OCI-LY7 (cell line): ENCODE data around the gene FSTL1. TPM values are rescaled to one million over a fixed set of nuclear protein-coding genes. Genes with fewer than 3 reads are reported as not detected.

Experiments
- BruUV-seq: library from RNA; stranded (reverse); fragments of 400-500 nt; replicated peaks from 2 replicates; lab custom pipeline; 2021; lab: Mats Ljungman, UMichigan
- CTCF ChIA-PET: fragments of 300-600 bp; sonication (Branson Sonifier 250); formaldehyde crosslinking; loops from one replicate; lab custom pipeline; 2022; ENCODE audit warnings: antibody characterized with exemption; ENCODE audit not compliant: unreplicated experiment; lab: Charles Lee
- POLR2A ChIA-PET: fragments of 300-600 bp; sonication (Branson Sonifier 250); formaldehyde crosslinking; loops from one replicate; lab custom pipeline; 2022; ENCODE audit warnings: antibody characterized with exemption; lab: Charles Lee
- DNase-seq: peaks from one replicate; pipeline ENCODE4 v3.0.0-alpha.2; 2015; ENCODE audit warnings: low spot score
- H2AFZ ChIP-seq: fragments of 200-600 bp; sonication (generic), shearing (Covaris generic); 2 replicates; pipeline ENCODE4 v1.6.1; 2014; ENCODE audit warnings: mild to moderate bottlenecking, antibody characterized with exemption, low read length, moderate library complexity
- H3K27ac ChIP-seq: fragments of 200-600 bp; sonication (generic); 2 replicates; pipeline ENCODE4 v1.5.1; 2014; ENCODE audit warnings: mixed run types, low read depth, mild to moderate bottlenecking, moderate library complexity, low read length, inconsistent platforms; ENCODE audit not compliant: poor library complexity, severe bottlenecking
- H3K36me3 ChIP-seq: fragments of 200-600 bp; sonication (generic); 2 replicates; pipeline ENCODE4 v1.6.1; 2014; ENCODE audit warnings: mild to moderate bottlenecking, antibody characterized with exemption, low read length, moderate library complexity, mixed read lengths; ENCODE audit not compliant: insufficient read depth
- H3K4me1 ChIP-seq: fragments of 200-600 bp; sonication (generic); 2 replicates; pipeline ENCODE4 v1.5.1; 2014; ENCODE audit warnings: mild to moderate bottlenecking, low read length; ENCODE audit not compliant: insufficient read depth, poor library complexity, severe bottlenecking
- H3K4me2 ChIP-seq: fragments of 200-600 bp; sonication (generic); 2 replicates; pipeline ENCODE4 v1.6.1; 2014; ENCODE audit warnings: mild to moderate bottlenecking, low read length
- H3K4me3 ChIP-seq: fragments of 200-600 bp; sonication (generic); 2 replicates; pipeline ENCODE4 v1.5.1; 2014; ENCODE audit warnings: mild to moderate bottlenecking, low read depth, low read length; ENCODE audit not compliant: poor library complexity, severe bottlenecking
- H3K79me2 ChIP-seq: fragments of 200-600 bp; sonication (generic); 2 replicates; pipeline ENCODE4 v1.6.1; 2016; ENCODE audit warnings: low read depth, mild to moderate bottlenecking, low read length, moderate library complexity, mixed read lengths; ENCODE audit not compliant: insufficient read depth
- H3K9me2 ChIP-seq: fragments of 200-600 bp; sonication (generic); 2 replicates; pipeline ENCODE4 v1.6.1; 2016; ENCODE audit warnings: mild to moderate bottlenecking, low read length, mixed read lengths; ENCODE audit not compliant: insufficient read depth
- H3K9me3 ChIP-seq: fragments of 200-600 bp; sonication (generic); 2 replicates; pipeline ENCODE4 v1.6.1; 2014; ENCODE audit warnings: mild to moderate bottlenecking, mixed run types, low read length, mixed read lengths
- H4K20me1 ChIP-seq: fragments of 200-600 bp; sonication (generic); 2 replicates; pipeline ENCODE4 v1.6.1; 2014; ENCODE audit warnings: mild to moderate bottlenecking, antibody characterized with exemption, low read length, moderate library complexity, mixed read lengths; ENCODE audit not compliant: insufficient read depth
- CTCF ChIP-seq: fragments of 200-600 bp; sonication (generic); conservative IDR thresholded peaks from 2 replicates; pipeline ENCODE4 v1.5.1; 2014; ENCODE audit warnings: mild to moderate bottlenecking, antibody characterized with exemption, low read length, moderate library complexity, mixed read lengths
- EZH2phosphoT487 ChIP-seq: fragments of 200-600 bp; sonication (generic); IDR thresholded peaks from 2 replicates; pipeline ENCODE4 v1.6.1; 2018; ENCODE audit warnings: low read depth, borderline replicate concordance, mild to moderate bottlenecking, mixed run types, antibody characterized with exemption, low read length, moderate library complexity, mixed read lengths
- intact Hi-C: fragments of 100-400 bp; cut with micrococcal nuclease; formaldehyde crosslinking; loops from one replicate; pipeline ENCODE4 v1.10.0; 2022; ENCODE audit not compliant: unreplicated experiment
- total RNA-seq, 2 experiments: library from RNA; depleted of rRNA in 1 of 2; stranded (reverse); fragments of >200 nt in 1 of 2; shearing (Covaris generic) in 1 of 2; gene quantifications; 2 replicates each; pipeline ENCODE4 v1.2.3, GENCODE V29; 2014 to 2022

Gene FSTL1
- total RNA-seq, 2 experiments from 2014 or later: 0.09 to 0.74 TPM

GRCh38 chr3:120442975-120443517, 7.7 kb downstream of the FSTL1 start:
- Histone ChIP-seq H3K9me3 (no peaks in the 10 kb centered on the region), H3K4me3 (no peak overlapping the region), H3K27ac (no peak overlapping the region), H3K4me1 (no peaks in the 10 kb centered on the region), H3K9me2 (no peaks in the 10 kb centered on the region), H4K20me1 (no peaks in the 10 kb centered on the region), H3K79me2 (no peaks in the 10 kb centered on the region), H2AFZ (no peak overlapping the region), H3K36me3 (no peaks in the 10 kb centered on the region), H3K4me2 (no peak overlapping the region)
- BruUV-seq: no TSS peak
- no peak for DNase-seq
- POLR2A ChIA-PET: interaction anchor here (0.8 to 1.1 kb wide), 2 partner anchors 11 to 251 kb away, joined by 3 read pairs; no protein-coding TSS in a partner anchor
- CTCF ChIA-PET: no interaction called here
- intact Hi-C loops: no loop called here
- no peak for TF ChIP-seq EZH2phosphoT487
- no peak for TF ChIP-seq CTCF

- no peaks in the 10 kb centered on the region for H3K79me2 ChIP-seq
- H4K20me1 ChIP-seq: no peaks in the 10 kb centered on the region
- no peak for TF ChIP-seq EZH2phosphoT487
- H3K9me2 ChIP-seq: no peaks in the 10 kb centered on the region
- no peaks in the 10 kb centered on the region for H3K36me3 ChIP-seq
- no peak overlapping the region for H3K4me3 ChIP-seq
- intact Hi-C loops: no loop called here
- no peak for DNase-seq
- no peaks in the 10 kb centered on the region for H3K9me3 ChIP-seq
- ChIA-PET CTCF (no interaction called here), POLR2A (no interaction called here)
- H3K4me2 ChIP-seq: no peak overlapping the region
- BruUV-seq: no TSS peak
- no peak overlapping the region for H2AFZ ChIP-seq
- no peaks in the 10 kb centered on the region for H3K4me1 ChIP-seq
- no peak overlapping the region for H3K27ac ChIP-seq
Observed at GRCh38 chr3:120441776-120442175, 9.0 kb downstream of the FSTL1 start.

- no peak for DNase-seq
- intact Hi-C loops: no loop called here
- CTCF ChIA-PET: interaction anchor here (0.5 kb wide), 1 partner anchor 173 kb away, joined by 3 read pairs; no protein-coding TSS in a partner anchor
- TF ChIP-seq EZH2phosphoT487 (no peak), CTCF (no peak)
- no peak overlapping the region for H3K4me3 ChIP-seq
- POLR2A ChIA-PET: interaction anchor here (0.5 kb wide), 1 partner anchor 125 kb away, joined by 3 read pairs; no protein-coding TSS in a partner anchor
- no peaks in the 10 kb centered on the region for H3K9me3 ChIP-seq
- no peaks in the 10 kb centered on the region for H4K20me1 ChIP-seq
- H3K36me3 ChIP-seq: no peaks in the 10 kb centered on the region
- H3K79me2 ChIP-seq: no peaks in the 10 kb centered on the region
- no peak overlapping the region for H3K4me2 ChIP-seq
- H3K27ac ChIP-seq: no peak overlapping the region
- BruUV-seq: no TSS peak
- H2AFZ ChIP-seq: no peak overlapping the region
- no peaks in the 10 kb centered on the region for H3K4me1 ChIP-seq
- H3K9me2 ChIP-seq: no peaks in the 10 kb centered on the region
Observed at GRCh38 chr3:120440762-120441161, 10.0 kb downstream of the FSTL1 start.
